Liver (tissue), 9 donors: ENCODE results near the gene NOSIP. TPM values are rescaled to one million over a fixed set of nuclear protein-coding genes. Genes with fewer than 3 reads are reported as not detected.

Source experiments
- DNase-seq: peaks from one replicate; pipeline ENCODE4 v3.0.0-alpha.2; 2017; ENCODE audit warnings: low spot score
- H3K27ac ChIP-seq, 2 donors: one replicate each; pipeline ENCODE4 v1.7.0; 2013; ENCODE audit warnings: inconsistent platforms in 2 of 2, low read length in 2 of 2, control low read depth in 1 of 2, low read depth in 1 of 2, mild to moderate bottlenecking in 1 of 2
- H3K27me3 ChIP-seq, 4 donors: one replicate each; pipeline versions ENCODE4 v1.6.1 to v1.7.0; 2013; ENCODE audit warnings: low read length in 3 of 4, inconsistent platforms in 1 of 4, mild to moderate bottlenecking in 1 of 4, moderate library complexity in 1 of 4; ENCODE audit not compliant: control insufficient read depth in 4 of 4, insufficient read depth in 4 of 4
- H3K36me3 ChIP-seq, 4 donors: one replicate each; pipeline versions ENCODE4 v1.6.1 to v1.7.0; 2013; ENCODE audit warnings: low read length in 3 of 4, mild to moderate bottlenecking in 3 of 4, low read depth in 1 of 4, moderate library complexity in 1 of 4; ENCODE audit not compliant: control insufficient read depth in 4 of 4, insufficient read depth in 3 of 4
- H3K4me1 ChIP-seq, 4 donors: one replicate each; pipeline versions ENCODE4 v1.6.1 to v1.7.0; 2013; ENCODE audit warnings: low read length in 3 of 4, mild to moderate bottlenecking in 3 of 4, moderate library complexity in 1 of 4; ENCODE audit not compliant: control insufficient read depth in 4 of 4, insufficient read depth in 4 of 4
- H3K4me3 ChIP-seq, 3 donors: one replicate each; pipeline versions ENCODE4 v1.6.1 to v1.7.0; 2013; ENCODE audit warnings: low read length in 3 of 3, control low read depth in 1 of 3, low read depth in 1 of 3, mild to moderate bottlenecking in 1 of 3
- H3K9ac ChIP-seq, 2 donors: one replicate each; pipeline ENCODE4 v1.7.0; 2013; ENCODE audit warnings: low read length in 2 of 2, mild to moderate bottlenecking in 2 of 2, moderate library complexity in 2 of 2, control low read depth in 1 of 2, low read depth in 1 of 2
- H3K9me3 ChIP-seq, 4 donors: one replicate each; pipeline versions ENCODE4 v1.6.1 to v1.7.0; 2013; ENCODE audit warnings: low read length in 3 of 4; ENCODE audit not compliant: control insufficient read depth in 4 of 4
- FOXA1 ChIP-seq: IDR thresholded peaks from 2 replicates; pipeline ENCODE4 v1.6.1; 2016; ENCODE audit warnings: antibody characterized with exemption
- FOXA2 ChIP-seq: IDR thresholded peaks from 2 replicates; pipeline ENCODE4 v1.6.1; 2016; ENCODE audit warnings: antibody characterized with exemption
- GABPA ChIP-seq, 2 donors: IDR thresholded peaks in 1 of 2; conservative IDR thresholded peaks in 1 of 2; 2 replicates each; pipeline ENCODE4 v1.6.1; 2016; ENCODE audit warnings: antibody characterized with exemption in 2 of 2, mild to moderate bottlenecking in 1 of 2, moderate library complexity in 1 of 2
- HNF4A ChIP-seq, 2 donors: conservative IDR thresholded peaks; 2 replicates each; pipeline ENCODE4 v1.6.1; 2016; ENCODE audit warnings: antibody characterized with exemption in 2 of 2, mild to moderate bottlenecking in 2 of 2
- HNF4G ChIP-seq: IDR thresholded peaks from 2 replicates; pipeline ENCODE4 v1.6.1; 2016; ENCODE audit warnings: antibody characterized with exemption
- JUND ChIP-seq, 2 donors: IDR thresholded peaks; 2 replicates each; pipeline ENCODE4 v1.6.1; 2016; ENCODE audit warnings: antibody characterized with exemption in 2 of 2
- NR2F2 ChIP-seq: IDR thresholded peaks from 2 replicates; pipeline ENCODE4 v1.6.1; 2016; ENCODE audit warnings: antibody characterized with exemption
- RAD21 ChIP-seq, 2 donors: IDR thresholded peaks; 2 replicates each; pipeline ENCODE4 v1.6.1; 2016; ENCODE audit warnings: antibody characterized with exemption in 2 of 2, mild to moderate bottlenecking in 2 of 2
- RXRA ChIP-seq, 2 donors: IDR thresholded peaks; 2 replicates each; pipeline ENCODE4 v1.6.1; 2017 to 2018; ENCODE audit warnings: antibody characterized with exemption in 2 of 2, mild to moderate bottlenecking in 1 of 2
- SP1 ChIP-seq: IDR thresholded peaks from 2 replicates; pipeline ENCODE4 v1.6.1; 2018; ENCODE audit warnings: antibody characterized with exemption, mild to moderate bottlenecking
- WGBS: extraction: QIAGEN DNeasy Blood & Tissue Kit; methylation state at CpG from one replicate; pipeline ENCODE4 v1.1.7; 2013; 5-methylcytosine and 5-hydroxymethylcytosine counted together
- polyA plus RNA-seq, 2 donors: library from polyadenylated mRNA; stranded (reverse) in 1 of 2; unstranded in 1 of 2; fragments of 200-250 nt in 1 of 2; fragments of >200 nt in 1 of 2; fragmentation: Nextera tagmentation in 1 of 2; extraction: Ambion mirVana in 1 of 2; gene quantifications; one replicate each; pipeline versions ENCODE4 v1.2.1 to v1.2.3, GENCODE V29; 2013 to 2015
- total RNA-seq, 2 donors: library from RNA; depleted of rRNA; stranded (reverse); fragments of >200 nt; gene quantifications; one replicate each; pipeline ENCODE4 v1.2.3, GENCODE V29; 2014
- TF ChIP-seq, protein P1 (sequence below): IDR thresholded peaks from 2 replicates; pipeline ENCODE4 v1.6.1; 2016; ENCODE audit warnings: antibody characterized with exemption, mild to moderate bottlenecking
- TF ChIP-seq, protein P2 (sequence below): IDR thresholded peaks from 2 replicates; pipeline ENCODE4 v1.6.1; 2016; ENCODE audit warnings: antibody characterized with exemption
- TF ChIP-seq, protein P3 (sequence below): IDR thresholded peaks from 2 replicates; pipeline ENCODE4 v1.6.1; 2016; ENCODE audit warnings: antibody characterized with exemption
- TF ChIP-seq, protein P4 (sequence below): fragments of 150-350 bp; IDR thresholded peaks from 2 replicates; pipeline ENCODE4 v1.5.1; 2017; ENCODE audit warnings: improper control_type of control experiment, low read depth, low read length; ENCODE audit not compliant: missing input control
- TF ChIP-seq, protein P5 (sequence below): IDR thresholded peaks from 2 replicates; pipeline ENCODE4 v1.6.1; 2016; ENCODE audit warnings: antibody characterized with exemption
- donor health status: healthy.
- donor health status: healthy.
- donor health status: healthy.
- donor health status: healthy.
- donor health status: healthy.

Gene NOSIP
- total and polyA plus RNA-seq, 4 donors = 19.3 to 45.2 (median 30.5) TPM

DNA sequence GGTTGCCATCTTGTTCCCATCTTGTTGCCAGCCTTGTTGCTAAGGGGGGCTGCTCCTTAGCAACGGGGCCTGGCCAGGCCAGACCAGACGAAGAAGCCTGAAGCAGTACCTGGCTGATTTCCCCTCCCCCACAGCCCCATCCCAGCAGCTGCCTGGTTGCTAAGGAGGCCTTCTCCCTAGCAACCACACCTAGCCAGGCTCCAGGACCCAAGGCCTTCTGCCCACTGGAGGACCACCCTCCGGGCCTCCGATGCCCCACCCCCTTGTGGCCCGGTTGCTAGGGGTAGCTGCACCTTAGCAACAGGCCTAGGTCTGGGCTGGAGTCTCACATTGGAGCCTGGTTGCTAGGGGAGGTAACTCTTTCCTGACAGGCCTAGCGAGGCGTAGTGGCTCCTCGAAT, 4.7 kb upstream of the NOSIP start:
- H3K27ac ChIP-seq = no peak overlapping the region
- WGBS = 78% methylated on average over 8 of the region's 8 CpGs
- no peak for DNase-seq
- H3K4me3 ChIP-seq = no peak overlapping the region
- no peaks in the 10 kb centered on the region for H3K27me3 ChIP-seq
- H3K36me3 ChIP-seq = no peaks in the 10 kb centered on the region
- TF ChIP-seq RAD21 (IDR thresholded peaks at IDR 0.05) (no peak), HNF4A (conservative IDR thresholded peaks at IDR 0.05) (no peak), GABPA (IDR thresholded peaks at IDR 0.05 in 1 of 2, conservative IDR thresholded peaks at IDR 0.05 in 1 of 2) (no peak), FOXA1 (no peak), SP1 (no peak), RXRA (IDR thresholded peaks at IDR 0.05) (no peak), FOXA2 (no peak), NR2F2 (no peak), JUND (IDR thresholded peaks at IDR 0.05) (no peak)
- TF ChIP-seq, protein P1, sequence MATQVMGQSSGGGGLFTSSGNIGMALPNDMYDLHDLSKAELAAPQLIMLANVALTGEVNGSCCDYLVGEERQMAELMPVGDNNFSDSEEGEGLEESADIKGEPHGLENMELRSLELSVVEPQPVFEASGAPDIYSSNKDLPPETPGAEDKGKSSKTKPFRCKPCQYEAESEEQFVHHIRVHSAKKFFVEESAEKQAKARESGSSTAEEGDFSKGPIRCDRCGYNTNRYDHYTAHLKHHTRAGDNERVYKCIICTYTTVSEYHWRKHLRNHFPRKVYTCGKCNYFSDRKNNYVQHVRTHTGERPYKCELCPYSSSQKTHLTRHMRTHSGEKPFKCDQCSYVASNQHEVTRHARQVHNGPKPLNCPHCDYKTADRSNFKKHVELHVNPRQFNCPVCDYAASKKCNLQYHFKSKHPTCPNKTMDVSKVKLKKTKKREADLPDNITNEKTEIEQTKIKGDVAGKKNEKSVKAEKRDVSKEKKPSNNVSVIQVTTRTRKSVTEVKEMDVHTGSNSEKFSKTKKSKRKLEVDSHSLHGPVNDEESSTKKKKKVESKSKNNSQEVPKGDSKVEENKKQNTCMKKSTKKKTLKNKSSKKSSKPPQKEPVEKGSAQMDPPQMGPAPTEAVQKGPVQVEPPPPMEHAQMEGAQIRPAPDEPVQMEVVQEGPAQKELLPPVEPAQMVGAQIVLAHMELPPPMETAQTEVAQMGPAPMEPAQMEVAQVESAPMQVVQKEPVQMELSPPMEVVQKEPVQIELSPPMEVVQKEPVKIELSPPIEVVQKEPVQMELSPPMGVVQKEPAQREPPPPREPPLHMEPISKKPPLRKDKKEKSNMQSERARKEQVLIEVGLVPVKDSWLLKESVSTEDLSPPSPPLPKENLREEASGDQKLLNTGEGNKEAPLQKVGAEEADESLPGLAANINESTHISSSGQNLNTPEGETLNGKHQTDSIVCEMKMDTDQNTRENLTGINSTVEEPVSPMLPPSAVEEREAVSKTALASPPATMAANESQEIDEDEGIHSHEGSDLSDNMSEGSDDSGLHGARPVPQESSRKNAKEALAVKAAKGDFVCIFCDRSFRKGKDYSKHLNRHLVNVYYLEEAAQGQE = no peak
- TF ChIP-seq, protein P2, sequence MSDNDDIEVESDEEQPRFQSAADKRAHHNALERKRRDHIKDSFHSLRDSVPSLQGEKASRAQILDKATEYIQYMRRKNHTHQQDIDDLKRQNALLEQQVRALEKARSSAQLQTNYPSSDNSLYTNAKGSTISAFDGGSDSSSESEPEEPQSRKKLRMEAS = no peak
- no peaks in the 10 kb centered on the region for H3K9me3 ChIP-seq
- no peak overlapping the region for H3K9ac ChIP-seq
- peaks cover 4 to 14% (median 9%) of the 10 kb centered on the region in 4 donors for H3K4me1 ChIP-seq

DNA sequence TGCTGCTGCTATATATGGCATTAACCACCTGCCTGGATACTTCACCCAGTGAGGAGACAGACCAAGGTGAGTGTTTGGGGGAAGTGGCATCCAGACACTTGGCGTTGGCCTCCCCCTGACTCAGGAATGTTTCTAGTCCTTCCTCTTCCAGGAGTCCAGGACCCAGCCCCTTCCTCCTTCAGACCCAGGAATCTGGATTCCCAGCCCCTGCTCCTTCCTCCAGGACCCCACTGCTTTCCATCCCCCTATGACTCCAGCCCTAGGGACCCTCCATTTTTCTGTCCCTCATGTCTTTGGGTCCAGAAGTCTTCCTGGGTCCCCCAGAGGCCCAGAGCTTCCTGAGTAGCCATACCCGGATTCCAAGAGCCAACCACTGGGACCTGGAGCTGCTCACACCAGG, 2.9 kb upstream of the NOSIP start:
- TF ChIP-seq FOXA2 = no peak
- TF ChIP-seq, protein P3, sequence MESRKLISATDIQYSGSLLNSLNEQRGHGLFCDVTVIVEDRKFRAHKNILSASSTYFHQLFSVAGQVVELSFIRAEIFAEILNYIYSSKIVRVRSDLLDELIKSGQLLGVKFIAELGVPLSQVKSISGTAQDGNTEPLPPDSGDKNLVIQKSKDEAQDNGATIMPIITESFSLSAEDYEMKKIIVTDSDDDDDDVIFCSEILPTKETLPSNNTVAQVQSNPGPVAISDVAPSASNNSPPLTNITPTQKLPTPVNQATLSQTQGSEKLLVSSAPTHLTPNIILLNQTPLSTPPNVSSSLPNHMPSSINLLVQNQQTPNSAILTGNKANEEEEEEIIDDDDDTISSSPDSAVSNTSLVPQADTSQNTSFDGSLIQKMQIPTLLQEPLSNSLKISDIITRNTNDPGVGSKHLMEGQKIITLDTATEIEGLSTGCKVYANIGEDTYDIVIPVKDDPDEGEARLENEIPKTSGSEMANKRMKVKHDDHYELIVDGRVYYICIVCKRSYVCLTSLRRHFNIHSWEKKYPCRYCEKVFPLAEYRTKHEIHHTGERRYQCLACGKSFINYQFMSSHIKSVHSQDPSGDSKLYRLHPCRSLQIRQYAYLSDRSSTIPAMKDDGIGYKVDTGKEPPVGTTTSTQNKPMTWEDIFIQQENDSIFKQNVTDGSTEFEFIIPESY = no peak
- no peak for TF ChIP-seq HNF4A (conservative IDR thresholded peaks at IDR 0.05)
- TF ChIP-seq, protein P2 = no peak
- no peak for TF ChIP-seq NR2F2
- TF ChIP-seq, protein P4, sequence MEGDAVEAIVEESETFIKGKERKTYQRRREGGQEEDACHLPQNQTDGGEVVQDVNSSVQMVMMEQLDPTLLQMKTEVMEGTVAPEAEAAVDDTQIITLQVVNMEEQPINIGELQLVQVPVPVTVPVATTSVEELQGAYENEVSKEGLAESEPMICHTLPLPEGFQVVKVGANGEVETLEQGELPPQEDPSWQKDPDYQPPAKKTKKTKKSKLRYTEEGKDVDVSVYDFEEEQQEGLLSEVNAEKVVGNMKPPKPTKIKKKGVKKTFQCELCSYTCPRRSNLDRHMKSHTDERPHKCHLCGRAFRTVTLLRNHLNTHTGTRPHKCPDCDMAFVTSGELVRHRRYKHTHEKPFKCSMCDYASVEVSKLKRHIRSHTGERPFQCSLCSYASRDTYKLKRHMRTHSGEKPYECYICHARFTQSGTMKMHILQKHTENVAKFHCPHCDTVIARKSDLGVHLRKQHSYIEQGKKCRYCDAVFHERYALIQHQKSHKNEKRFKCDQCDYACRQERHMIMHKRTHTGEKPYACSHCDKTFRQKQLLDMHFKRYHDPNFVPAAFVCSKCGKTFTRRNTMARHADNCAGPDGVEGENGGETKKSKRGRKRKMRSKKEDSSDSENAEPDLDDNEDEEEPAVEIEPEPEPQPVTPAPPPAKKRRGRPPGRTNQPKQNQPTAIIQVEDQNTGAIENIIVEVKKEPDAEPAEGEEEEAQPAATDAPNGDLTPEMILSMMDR = no peak
- TF ChIP-seq, protein P1 = no peak
- no peak for TF ChIP-seq GABPA (IDR thresholded peaks at IDR 0.05 in 1 of 2, conservative IDR thresholded peaks at IDR 0.05 in 1 of 2)
- no peak for TF ChIP-seq HNF4G
- TF ChIP-seq, protein P5, sequence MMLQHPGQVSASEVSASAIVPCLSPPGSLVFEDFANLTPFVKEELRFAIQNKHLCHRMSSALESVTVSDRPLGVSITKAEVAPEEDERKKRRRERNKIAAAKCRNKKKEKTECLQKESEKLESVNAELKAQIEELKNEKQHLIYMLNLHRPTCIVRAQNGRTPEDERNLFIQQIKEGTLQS = no peak
- no peak for TF ChIP-seq JUND (IDR thresholded peaks at IDR 0.05)
- Histone ChIP-seq H3K36me3 (no peaks in the 10 kb centered on the region), H3K27me3 (no peaks in the 10 kb centered on the region), H3K27ac (no peak overlapping the region), H3K9ac (no peak overlapping the region), H3K4me3 (no peak overlapping the region), H3K4me1 (peaks cover 4 to 22% (median 18%) of the 10 kb centered on the region in 4 donors), H3K9me3 (no peaks in the 10 kb centered on the region)
- DNase-seq = no peak
- WGBS = 67% methylated on average over 2 of the region's 2 CpGs
